Endothelial cell (in vitro differentiated cells): Measurements from ENCODE around the gene ZNF649. TPM values are rescaled to one million over a fixed set of nuclear protein-coding genes. Genes with fewer than 3 reads are reported as not detected.

ENCODE experiments used
- DNase-seq: peaks from one replicate; pipeline ENCODE4 v3.0.0; 2021; ENCODE audit warnings: low spot score
- H3K27ac Mint-ChIP-seq: one replicate; pipeline ENCODE4 v1.8.0; 2021; ENCODE audit warnings: mixed read lengths, inconsistent platforms; ENCODE audit not compliant: unreplicated experiment
- H3K27me3 Mint-ChIP-seq: one replicate; pipeline ENCODE4 v1.8.0; 2021; ENCODE audit warnings: mild to moderate bottlenecking, moderate library complexity, mixed read lengths, inconsistent platforms; ENCODE audit not compliant: unreplicated experiment
- H3K36me3 Mint-ChIP-seq: one replicate; pipeline ENCODE4 v1.8.0; 2021; ENCODE audit warnings: mild to moderate bottlenecking, low read depth, mixed read lengths, inconsistent platforms; ENCODE audit not compliant: unreplicated experiment
- H3K4me1 Mint-ChIP-seq: one replicate; pipeline ENCODE4 v1.8.0; 2021; ENCODE audit warnings: mild to moderate bottlenecking, mixed read lengths, inconsistent platforms; ENCODE audit not compliant: unreplicated experiment
- H3K4me3 Mint-ChIP-seq: one replicate; pipeline ENCODE4 v1.8.0; 2021; ENCODE audit warnings: mild to moderate bottlenecking, mixed read lengths, inconsistent platforms; ENCODE audit not compliant: unreplicated experiment
- H3K9me3 Mint-ChIP-seq: one replicate; pipeline ENCODE4 v1.8.0; 2021; ENCODE audit warnings: mixed read lengths, inconsistent platforms; ENCODE audit not compliant: unreplicated experiment
- total RNA-seq: library from RNA; stranded (reverse); fragmentation: NEBNext Ultra II Directional; extraction: Animal tissue kit (Norgen Biotek cat#: 25700); gene quantifications from one replicate; pipeline ENCODE4 v1.2.1, GENCODE V29; 2021; ENCODE audit not compliant: unreplicated experiment
- TF ChIP-seq, protein P1 (sequence below): fragments of 200-600 bp; sonication (generic); IDR thresholded peaks from one replicate; pipeline ENCODE4 v1.5.0; 2021; ENCODE audit warnings: antibody characterized with exemption; ENCODE audit not compliant: unreplicated experiment

Gene ZNF649
- total RNA-seq, 1 donor from 2014 or later = 17.2 TPM

DNA sequence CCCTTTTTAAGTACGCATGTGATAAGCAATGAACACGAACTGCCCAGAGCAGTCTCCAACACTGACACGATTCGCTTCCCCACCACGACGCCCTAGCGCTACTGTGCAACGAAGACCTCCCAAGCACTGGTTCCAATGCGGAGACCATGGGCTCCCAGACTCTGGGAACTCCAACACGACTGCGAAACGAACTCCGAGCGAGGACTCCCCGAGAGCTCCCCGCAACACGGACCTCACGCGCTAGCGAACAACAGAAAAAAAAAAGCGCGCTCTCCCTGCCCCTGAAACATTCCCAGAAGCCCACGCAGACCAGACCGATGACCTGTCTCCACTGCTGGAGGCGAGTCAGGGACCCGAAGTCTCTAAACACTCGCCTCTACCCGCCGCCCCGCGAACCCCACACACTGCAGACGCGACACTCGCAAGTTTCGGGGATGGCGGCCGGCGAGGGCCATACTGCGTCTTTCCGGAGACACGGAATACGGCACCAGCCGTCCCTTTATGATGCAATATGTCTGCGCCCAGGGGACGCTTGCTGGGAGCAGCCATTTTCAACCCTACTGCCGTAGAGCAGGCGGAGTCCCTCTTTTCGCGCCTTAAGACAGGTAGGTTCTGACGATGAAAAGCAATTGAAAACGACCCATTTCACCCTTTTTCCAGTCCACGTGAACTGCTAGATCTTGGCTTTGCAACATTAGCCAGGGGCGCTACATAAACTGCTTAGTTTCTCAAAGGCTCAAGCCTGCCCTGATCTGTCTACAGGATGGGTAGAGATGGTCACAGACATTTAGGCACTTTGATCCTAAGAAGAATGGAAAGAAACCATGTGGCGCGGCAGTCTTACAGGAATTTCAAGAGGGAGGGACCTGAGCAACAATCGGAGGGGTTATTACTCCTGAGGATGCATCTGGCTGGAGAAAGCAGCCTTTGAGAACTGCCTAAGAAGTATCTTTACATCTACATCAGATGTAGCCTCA is 17.0 kb downstream of the ZNF649 start, which contains the start of gene ZNF577:
ZNF577 (minus strand) TSS at position 430 of the 977 bp plus-strand sequence. CDS start 7,569 bp downstream, outside the sequence.
- H3K27ac Mint-ChIP-seq = peak within 1 kb of the TSS; percentile 90
- peaks cover 24% of the 10 kb centered on the region for H3K9me3 Mint-ChIP-seq
- peaks cover 55% of the 10 kb centered on the region for H3K36me3 Mint-ChIP-seq

DNA sequence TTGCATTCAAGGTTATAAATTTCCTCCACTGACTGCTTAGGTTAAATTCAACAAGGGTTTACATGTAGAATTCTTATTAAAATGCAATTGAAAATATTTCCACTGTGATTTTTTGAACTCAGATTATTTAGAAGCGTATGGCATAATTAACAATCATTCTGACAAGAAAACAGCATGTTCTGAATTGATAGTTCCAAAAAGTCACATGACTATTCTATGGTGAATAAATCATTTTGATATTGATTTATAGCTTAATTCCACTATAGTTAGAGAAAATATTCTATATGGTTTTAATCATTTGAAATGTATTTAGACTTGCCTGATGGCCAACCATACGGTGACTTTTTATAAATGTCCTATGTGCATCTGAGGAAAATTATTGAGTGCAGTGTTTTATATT is 20.1 kb downstream of the ZNF649 start:
- TF ChIP-seq, protein P1, sequence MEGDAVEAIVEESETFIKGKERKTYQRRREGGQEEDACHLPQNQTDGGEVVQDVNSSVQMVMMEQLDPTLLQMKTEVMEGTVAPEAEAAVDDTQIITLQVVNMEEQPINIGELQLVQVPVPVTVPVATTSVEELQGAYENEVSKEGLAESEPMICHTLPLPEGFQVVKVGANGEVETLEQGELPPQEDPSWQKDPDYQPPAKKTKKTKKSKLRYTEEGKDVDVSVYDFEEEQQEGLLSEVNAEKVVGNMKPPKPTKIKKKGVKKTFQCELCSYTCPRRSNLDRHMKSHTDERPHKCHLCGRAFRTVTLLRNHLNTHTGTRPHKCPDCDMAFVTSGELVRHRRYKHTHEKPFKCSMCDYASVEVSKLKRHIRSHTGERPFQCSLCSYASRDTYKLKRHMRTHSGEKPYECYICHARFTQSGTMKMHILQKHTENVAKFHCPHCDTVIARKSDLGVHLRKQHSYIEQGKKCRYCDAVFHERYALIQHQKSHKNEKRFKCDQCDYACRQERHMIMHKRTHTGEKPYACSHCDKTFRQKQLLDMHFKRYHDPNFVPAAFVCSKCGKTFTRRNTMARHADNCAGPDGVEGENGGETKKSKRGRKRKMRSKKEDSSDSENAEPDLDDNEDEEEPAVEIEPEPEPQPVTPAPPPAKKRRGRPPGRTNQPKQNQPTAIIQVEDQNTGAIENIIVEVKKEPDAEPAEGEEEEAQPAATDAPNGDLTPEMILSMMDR = no peak
- H3K36me3 Mint-ChIP-seq = peaks cover 52% of the 10 kb centered on the region
- H3K27ac Mint-ChIP-seq = no peak overlapping the region
- no peak overlapping the region for H3K4me3 Mint-ChIP-seq
- peaks cover 12% of the 10 kb centered on the region for H3K9me3 Mint-ChIP-seq
- no peaks in the 10 kb centered on the region for H3K27me3 Mint-ChIP-seq
- no peak for DNase-seq
- peaks cover 4% of the 10 kb centered on the region for H3K4me1 Mint-ChIP-seq

More for the DNA sequence above, 17.0 kb downstream of the ZNF649 start, which contains the start of gene ZNF577:
- peak; percentile 87 for DNase-seq
- TF ChIP-seq, protein P1 = no peak
- peak within 1 kb of the TSS; percentile 99 for H3K4me3 Mint-ChIP-seq
- H3K4me1 Mint-ChIP-seq = peaks cover 4% of the 10 kb centered on the region
- no peaks in the 10 kb centered on the region for H3K27me3 Mint-ChIP-seq

DNA sequence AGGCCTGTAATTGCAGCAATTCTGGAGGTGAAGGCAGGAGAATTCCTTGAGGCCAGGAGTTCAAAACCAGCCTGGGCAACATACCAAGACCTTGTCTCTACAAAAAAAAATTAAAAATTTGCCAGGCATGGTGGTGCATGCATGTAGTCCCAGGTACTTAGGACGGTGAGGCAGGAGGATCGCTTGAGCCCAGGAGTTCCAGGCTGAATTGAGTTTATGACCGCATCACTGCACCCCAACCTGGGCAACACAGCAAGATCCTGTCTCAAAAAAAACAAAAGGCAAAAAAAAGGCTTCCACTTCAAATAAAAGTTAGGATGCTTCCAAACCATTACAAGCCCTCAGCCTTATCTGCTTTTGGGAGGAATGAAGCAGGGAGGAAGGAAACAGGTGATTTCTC is 22.3 kb downstream of the ZNF649 start:
- Mint-ChIP-seq H3K4me1 (peaks cover 1% of the 10 kb centered on the region), H3K4me3 (no peak overlapping the region), H3K27ac (no peak overlapping the region), H3K27me3 (no peaks in the 10 kb centered on the region), H3K36me3 (peaks cover 48% of the 10 kb centered on the region), H3K9me3 (peaks cover 13% of the 10 kb centered on the region)
- TF ChIP-seq, protein P1 = no peak
- DNase-seq = no peak

DNA sequence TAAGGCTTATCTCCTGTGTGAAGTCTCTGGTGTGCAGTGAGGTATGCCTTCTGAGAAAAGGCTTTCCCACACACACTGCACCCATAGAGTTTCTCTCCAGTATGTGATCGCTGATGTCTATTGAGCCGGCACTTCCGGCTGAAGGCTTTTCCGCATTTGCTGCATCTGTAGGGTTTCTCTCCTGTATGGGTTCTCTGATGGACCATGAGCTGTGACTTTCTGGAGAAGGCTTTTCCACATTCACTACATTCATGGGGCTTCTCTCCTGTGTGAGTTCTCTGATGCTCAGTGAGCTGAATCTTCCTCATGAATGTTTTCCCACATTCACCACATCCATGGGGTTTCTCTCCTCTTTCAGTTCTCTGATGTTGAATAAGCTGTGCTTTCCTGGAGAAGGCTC is 31.7 kb downstream of the ZNF649 start:
- no peak for DNase-seq
- peaks cover 70% of the 10 kb centered on the region for H3K9me3 Mint-ChIP-seq
- peak overlapping the region; percentile 62 for H3K4me3 Mint-ChIP-seq
- TF ChIP-seq, protein P1 = no peak
- H3K4me1 Mint-ChIP-seq = no peaks in the 10 kb centered on the region
- H3K27ac Mint-ChIP-seq = no peak overlapping the region
- H3K27me3 Mint-ChIP-seq = peaks cover 6% of the 10 kb centered on the region
- peaks cover 98% of the 10 kb centered on the region for H3K36me3 Mint-ChIP-seq
